ENCODE results near the gene PLCB1.

PLCB1 gene

GRCh38 chr20:8131598-8132483 lies at the start of gene PLCB1:
TSS of gene PLCB1 (plus strand) at chr20:8132266. CDS start at chr20:8132652, 386 bp downstream.
- peak; percentile 77 for DNase-seq

DNA sequence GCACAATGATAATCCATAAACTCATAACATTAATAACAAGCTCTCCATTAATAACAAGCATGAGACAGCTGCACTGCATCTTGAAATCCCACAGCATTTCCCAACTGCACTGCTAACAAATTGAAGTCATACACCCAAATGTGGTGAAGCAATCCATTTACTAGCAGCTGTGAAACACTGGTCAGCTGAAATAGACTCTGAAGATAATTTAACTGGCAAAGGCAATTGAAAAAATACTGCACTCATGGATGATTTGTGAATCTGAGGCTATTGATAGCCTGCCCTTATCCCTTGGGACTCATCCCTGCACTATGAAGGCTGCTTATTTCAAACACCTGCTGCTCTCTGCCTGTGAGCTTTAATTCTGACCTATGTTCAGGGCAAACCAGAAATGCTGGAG lies 49.1 kb upstream of the PLCB1 start:
- peak; percentile 86 for DNase-seq

DNA sequence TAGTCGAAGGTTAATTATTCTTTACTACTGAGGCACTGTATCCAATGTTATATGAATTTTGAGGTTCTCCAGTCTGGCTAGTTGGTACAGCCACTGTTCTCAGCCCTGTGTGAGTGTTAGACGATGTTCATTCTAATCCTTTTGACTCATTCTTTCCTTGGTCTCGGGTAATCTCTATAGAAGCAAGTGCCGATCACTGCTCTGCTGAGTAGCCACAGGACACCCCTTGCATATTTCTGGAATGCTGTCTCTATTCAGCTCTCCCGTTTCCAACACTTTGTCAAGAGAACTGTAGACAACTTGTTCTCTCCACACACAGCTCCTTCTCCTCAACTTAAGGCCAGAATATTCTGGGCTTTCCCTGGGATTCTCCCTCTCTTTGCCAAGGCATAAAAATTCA lies 42.4 kb upstream of the PLCB1 start:
- DNase-seq, result no peak

DNA sequence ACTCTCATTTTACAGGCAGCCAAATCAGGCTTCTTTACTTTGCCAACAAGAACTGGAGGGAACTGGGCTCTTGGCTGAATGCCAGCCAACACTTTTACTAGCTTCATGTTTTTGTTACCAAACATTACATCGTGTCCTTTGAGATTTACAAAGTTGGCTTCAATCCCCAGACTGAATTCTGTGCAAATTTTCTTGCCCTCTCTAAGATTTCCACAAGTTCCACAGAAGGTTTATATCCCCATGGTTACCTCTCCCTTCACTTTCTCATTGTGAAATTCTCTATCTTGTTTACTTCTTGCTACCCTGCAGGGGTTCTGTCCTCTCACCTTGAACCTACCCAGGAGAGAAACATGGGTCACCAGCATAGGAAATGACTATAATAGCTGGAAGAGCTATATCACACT lies 37.6 kb upstream of the PLCB1 start:
- no peak for DNase-seq

- DNase-seq, result no peak
Measured at GRCh38 chr20:8094850-8095249, 37.2 kb upstream of the PLCB1 start.

DNA sequence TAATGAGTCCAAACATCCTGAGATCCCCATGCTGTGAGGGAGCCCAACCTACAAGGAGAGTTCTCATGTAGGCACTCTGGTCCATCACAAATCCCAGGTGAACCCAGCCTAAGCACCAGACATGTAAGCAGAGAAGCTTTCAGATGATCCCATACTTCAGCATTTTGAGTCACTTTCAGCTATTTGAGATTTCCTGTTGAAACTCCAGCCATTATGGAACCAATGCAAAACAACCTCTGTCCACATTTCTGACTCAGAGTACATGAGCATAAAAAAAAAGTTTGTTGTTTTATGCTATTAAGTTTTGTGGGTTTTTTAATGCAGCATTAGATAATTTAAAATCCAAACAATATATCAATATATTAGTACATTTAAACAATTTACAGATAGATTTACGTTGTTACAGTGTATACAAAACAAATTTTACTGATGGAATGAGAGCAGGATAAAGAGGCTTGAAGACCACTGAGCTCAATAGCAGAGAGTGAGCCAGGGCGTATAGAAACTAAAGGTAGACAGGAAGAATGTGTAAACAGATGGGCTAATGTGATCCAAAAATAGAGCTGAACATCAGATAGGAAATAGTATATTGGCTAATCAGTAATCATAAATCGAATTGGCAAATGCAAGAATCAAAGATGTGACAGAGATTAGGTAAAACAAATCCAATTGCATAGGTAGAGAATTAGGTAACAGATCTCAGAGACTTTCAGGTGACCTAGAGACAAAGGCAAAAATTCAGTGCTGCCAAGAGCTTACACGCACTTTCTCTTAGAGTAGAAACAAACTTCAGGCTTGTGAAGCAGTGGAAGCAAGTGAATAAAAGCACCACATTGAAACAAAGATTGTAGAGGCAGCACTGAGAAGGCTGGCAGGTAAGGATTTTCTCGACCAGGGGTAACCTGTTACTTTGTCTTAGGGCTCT lies 36.2 kb upstream of the PLCB1 start:
- DNase-seq, result no peak

DNA sequence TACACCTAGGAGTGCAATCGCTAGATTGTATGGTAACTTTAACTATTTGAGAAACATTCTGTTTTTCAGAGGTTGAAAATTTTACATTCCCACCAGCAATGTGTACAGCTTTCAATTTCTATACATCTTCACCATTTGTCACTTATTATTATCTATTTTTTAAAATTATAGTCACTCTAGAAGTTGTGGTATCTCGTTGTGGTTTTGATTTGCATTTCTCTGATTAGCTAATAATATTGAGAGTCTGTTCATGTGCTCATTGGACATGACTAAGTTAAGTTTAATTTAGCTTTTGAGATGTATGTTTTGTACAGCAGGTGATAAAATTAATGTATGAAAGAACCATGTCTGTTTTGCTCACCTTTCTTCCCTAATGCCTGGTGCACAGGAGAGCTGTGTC lies 34.8 kb upstream of the PLCB1 start:
- DNase-seq, result no peak

- DNase-seq, result no peak
Measured at GRCh38 chr20:8104252-8104651, 27.8 kb upstream of the PLCB1 start.

DNA sequence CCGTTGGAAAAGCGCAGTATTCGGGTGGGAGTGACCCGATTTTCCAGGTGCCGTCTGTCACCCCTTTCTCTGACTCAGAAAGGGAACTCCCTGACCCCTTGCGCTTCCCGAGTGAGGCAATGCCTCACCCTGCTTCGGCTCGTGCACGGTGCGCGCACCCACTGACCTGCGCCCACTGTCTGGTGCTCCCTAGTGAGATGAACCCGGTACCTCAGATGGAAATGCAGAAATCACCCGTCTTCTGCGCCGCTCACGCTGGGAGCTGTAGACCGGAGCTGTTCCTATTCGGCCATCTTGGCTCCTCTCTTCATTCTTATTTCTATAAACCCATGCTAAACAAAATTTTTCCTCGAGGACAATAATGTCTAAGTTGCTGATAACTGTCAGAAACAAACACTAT lies 17.5 kb upstream of the PLCB1 start:
- DNase-seq, result peak; percentile 11

DNA sequence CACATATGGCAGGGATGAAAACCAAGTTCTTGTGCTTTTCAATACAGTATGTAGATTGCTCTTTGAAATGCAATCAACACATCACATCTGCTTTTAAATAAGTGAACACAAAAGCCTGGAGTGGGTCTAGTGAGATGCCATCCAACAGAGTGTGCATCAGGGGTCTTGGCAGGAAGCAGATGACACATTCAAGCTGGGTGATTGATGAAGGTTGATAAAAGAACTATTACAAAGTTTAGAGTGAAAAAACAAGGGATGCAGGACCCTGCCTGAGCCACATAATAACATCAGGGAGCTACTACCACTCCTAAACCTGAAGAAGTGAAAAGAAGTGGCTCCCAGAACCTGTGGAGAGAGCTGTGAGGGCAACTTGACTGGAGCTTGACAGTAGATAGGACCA lies 16.6 kb upstream of the PLCB1 start:
- no peak for DNase-seq

DNA sequence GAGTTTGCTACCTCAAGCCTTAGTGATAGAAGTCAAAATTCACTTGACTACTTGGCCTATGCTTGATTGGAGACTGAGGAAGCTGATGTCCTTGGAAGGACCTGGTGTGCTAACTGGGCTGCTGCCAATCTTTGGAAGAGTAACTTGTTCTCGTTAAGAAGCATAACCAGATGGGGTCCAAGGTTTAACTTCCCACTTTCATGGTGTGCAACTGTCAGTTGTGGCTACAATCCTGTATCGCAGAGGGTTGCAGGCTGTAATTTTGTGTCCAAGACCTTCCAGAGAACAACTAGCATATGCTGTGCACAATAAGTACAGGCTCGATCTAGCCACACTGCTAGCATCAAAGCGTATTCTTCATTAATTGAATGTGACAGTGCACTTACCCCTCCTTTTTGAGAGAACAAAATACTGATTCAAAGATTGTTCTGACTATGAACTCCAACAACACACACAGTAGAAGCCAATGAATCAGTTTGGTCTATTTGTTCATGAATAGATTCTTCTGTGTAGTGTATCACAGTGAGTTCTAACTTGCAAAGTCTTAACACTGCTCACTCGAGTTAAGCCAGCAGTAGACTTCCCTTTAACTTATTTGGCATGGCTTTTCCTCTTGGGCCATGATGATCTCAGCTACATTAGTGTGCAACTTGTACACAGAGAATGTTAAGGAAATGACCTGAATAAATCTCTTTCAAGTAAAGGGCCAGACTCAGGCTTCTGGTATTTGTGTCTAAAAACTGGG lies 15.8 kb upstream of the PLCB1 start:
- no peak for DNase-seq

DNA sequence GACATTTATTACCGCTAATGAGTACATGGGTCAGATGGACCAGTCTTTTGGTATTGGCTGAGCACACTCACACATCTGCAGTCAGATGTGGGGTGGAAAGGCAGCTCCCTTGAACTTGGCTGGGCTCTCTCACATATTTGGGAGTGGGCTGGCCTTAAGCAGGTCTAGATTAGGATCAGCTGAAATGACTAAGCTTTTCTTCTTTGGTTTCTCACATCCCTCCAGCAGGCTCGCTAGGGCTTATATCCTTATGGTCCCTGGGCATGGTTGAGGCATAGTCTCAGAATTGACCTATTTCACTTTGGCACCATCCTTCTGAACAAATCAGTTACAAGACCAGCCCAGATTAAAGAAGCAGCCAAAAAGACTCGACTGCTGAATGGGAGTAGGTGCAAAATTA lies 14.4 kb upstream of the PLCB1 start:
- DNase-seq, result no peak

- no peak for DNase-seq
Measured at GRCh38 chr20:8118039-8118438, 14.0 kb upstream of the PLCB1 start.

- DNase-seq, result no peak
Measured at GRCh38 chr20:8118760-8119159, 13.3 kb upstream of the PLCB1 start.

- DNase-seq, result peak; percentile 62
Measured at GRCh38 chr20:8121666-8122065, 10.4 kb upstream of the PLCB1 start.

DNA sequence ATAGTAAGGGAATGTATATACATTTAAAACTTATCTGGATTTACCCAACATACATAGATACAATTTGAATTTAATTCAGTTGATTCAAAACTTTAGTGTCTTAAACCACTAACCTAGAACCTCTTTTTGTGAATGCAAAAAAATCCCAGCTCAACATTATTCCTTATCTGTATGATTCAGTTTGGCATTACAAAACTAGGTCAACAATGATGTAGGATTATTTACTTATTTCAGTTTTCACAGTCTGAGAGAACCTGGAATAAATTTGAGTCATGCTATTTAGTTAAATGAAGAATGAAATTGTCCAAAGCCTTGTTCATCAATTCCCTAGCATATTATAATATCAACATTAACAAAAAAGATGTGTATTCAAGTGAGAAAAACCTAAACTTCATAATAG lies 7.4 kb upstream of the PLCB1 start:
- DNase-seq, result no peak

- DNase-seq, result no peak
Measured at GRCh38 chr20:8126181-8126580, 5.9 kb upstream of the PLCB1 start.

DNA sequence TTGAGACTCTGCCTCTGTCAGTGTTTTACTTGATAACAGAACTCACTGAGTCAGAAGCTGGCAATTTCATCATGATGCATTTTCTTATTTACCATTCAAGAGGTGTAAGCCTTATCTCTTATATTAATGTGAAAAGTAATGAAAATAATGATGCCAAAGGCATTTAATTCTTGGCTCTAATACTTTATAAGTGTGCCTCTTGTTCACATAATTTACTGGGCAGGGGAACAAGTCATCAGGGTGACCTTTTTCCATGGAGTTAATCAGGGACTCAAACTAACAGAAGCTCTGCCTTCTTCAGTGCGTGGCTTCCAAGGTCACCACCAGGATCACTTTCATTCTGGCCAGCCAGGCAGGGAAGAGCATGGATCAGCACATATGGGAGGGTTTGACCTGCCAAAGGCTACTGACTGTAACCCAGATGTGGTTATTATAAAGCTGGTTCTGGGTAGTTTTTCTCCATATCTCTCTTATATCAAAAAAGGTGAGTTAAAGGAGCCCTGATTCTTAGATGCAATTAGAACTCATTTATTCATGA lies 5.2 kb upstream of the PLCB1 start:
- DNase-seq, result no peak

DNA sequence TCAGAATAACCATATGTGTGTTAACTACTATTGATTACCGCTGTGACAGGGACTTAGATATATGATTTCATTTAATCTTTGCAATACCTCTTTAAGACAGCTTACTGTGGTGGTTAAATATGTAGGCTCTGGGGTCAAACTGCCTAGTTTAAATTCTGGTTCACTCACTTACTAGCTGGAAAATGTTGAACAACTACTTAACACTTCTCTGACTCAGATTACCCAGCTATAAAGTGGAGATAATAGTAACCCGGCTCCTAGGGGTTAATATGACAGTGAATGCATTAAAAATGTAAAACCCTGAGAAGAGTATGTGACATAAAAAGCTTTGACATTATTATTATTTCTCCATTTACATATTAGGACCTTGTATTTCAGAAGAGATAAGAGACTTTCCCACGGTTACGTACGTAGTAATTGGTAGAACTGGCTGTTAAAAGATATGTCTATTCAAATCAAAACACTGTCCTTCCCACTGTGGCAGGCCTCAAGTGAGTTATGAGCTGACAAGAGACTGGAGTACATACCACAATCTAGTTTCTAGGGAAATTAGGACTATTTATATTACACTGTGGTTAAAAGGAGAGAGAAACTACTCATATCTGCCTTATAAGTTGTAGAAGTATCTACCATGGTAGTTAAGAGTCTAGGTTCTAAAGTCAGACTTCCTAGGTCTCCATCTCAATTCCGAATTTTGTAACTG lies 4.4 kb upstream of the PLCB1 start:
- peak; percentile 85 for DNase-seq

DNA sequence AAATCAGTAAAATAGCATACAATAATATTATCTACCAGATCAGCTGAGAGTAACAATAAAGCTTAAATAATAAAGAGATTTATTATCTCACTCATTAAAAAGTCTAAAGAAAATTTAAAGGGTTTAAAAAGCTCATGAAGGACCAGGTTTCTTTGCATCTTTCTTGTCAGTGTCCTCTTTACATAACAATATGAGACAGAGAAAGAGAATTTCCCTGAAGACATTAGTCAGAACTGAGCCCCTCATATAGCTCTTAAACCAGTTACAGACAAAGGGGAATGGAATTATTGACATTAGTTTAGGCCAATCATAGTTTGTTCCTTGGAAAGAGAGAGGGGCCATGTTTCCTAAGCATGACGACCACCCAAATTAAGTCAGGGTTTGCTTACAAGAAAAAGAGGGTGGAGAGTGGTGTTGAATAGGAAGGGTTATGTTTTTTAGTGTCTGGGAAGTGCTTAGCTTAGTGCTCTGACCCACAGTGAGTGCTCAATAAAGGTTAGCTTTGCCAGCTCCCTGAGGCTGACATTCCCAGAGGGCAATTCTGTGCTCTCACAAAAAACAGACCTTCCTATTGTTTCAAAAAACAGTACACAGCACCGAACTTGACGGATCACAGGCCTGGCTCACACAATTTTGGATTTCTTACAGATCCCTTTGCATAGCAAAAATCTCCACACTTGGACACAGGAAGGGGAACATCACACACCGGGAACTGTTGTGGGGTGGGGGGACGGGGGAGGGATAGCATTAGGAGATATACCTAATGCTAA lies 3.6 kb upstream of the PLCB1 start:
- DNase-seq, result no peak

GRCh38 chr20:8129211-8129976 lies 2.7 kb upstream of the PLCB1 start:
- DNase-seq, result no peak

Measured in NCI-H526 treated with DMSO at 0.1 percent for 48 hours (cell line).